HepG2 (cell line): ENCODE results near the gene PKD2L1. TPM values are rescaled to one million over a fixed set of nuclear protein-coding genes. Genes with fewer than 3 reads are reported as not detected.

Experiments
- AKAP8 ChIP-seq: sonication (generic); formaldehyde crosslinking; IDR thresholded peaks from 2 replicates; pipeline ENCODE4 v1.5.1; 2020; ENCODE audit warnings: mild to moderate bottlenecking, missing genetic modification reagents
- ARHGAP35 ChIP-seq: sonication (generic); formaldehyde crosslinking; IDR thresholded peaks from 2 replicates; pipeline ENCODE4 v1.9.0; 2022; ENCODE audit warnings: mild to moderate bottlenecking, inconsistent platforms, moderate library complexity, missing genetic modification reagents, borderline replicate concordance
- FOSL2 ChIP-seq: sonication (generic); formaldehyde crosslinking; IDR thresholded peaks from 2 replicates; pipeline ENCODE4 v1.4.0; 2020; ENCODE audit warnings: missing genetic modification reagents
- GATA4 ChIP-seq: sonication (generic); IDR thresholded peaks from 2 replicates; pipeline ENCODE4 v1.6.1; 2016; ENCODE audit warnings: antibody characterized with exemption, low read depth, borderline replicate concordance
- GATAD2A ChIP-seq: IDR thresholded peaks from 2 replicates; pipeline ENCODE4 v1.6.1; 2016
- HNF4G ChIP-seq, 2 experiments: sonication (generic) in 1 of 2; formaldehyde crosslinking in 1 of 2; IDR thresholded peaks; 2 replicates each; pipeline versions ENCODE4 v1.4.0 to v1.6.1; 2011 to 2020; ENCODE audit warnings: borderline replicate concordance in 2 of 2, low read depth in 2 of 2, mild to moderate bottlenecking in 2 of 2, low read length in 1 of 2, missing genetic modification reagents in 1 of 2, moderate library complexity in 1 of 2
- NFYC ChIP-seq: IDR thresholded peaks from 2 replicates; pipeline ENCODE4 v1.6.1; 2016; ENCODE audit warnings: missing genetic modification reagents, missing compliant biosample characterization
- POLR2A ChIP-seq, 2 experiments: IDR thresholded peaks; 2 replicates each; pipeline ENCODE4 v1.6.1; 2011; ENCODE audit warnings: low read depth in 2 of 2, low read length in 2 of 2, mild to moderate bottlenecking in 1 of 2, moderate library complexity in 1 of 2; ENCODE audit not compliant: insufficient read depth in 1 of 2
- RBFOX2 ChIP-seq: fragments of 200-400 bp; formaldehyde crosslinking; IDR thresholded peaks from 2 replicates; pipeline ENCODE4 v1.6.1; 2017; ENCODE audit warnings: low read depth, mild to moderate bottlenecking, low read length
- RCOR2 ChIP-seq: IDR thresholded peaks from 2 replicates; pipeline ENCODE4 v1.6.1; 2016; ENCODE audit warnings: missing biosample characterization, missing genetic modification reagents
- SMYD3 ChIP-seq: sonication (generic); formaldehyde crosslinking; IDR thresholded peaks from 2 replicates; pipeline ENCODE4 v1.8.1; 2023; ENCODE audit warnings: mild to moderate bottlenecking, missing genetic modification reagents
- SPEN ChIP-seq: sonication (generic); formaldehyde crosslinking; IDR thresholded peaks from 2 replicates; pipeline ENCODE4 v1.5.1; 2020; ENCODE audit warnings: low read depth, mild to moderate bottlenecking, missing genetic modification reagents
- ZMAT3 ChIP-seq: sonication (generic); formaldehyde crosslinking; conservative IDR thresholded peaks from 2 replicates; pipeline ENCODE4 v1.7.0; 2021; ENCODE audit warnings: missing genetic modification reagents
- ZMYM4 ChIP-seq: sonication (generic); formaldehyde crosslinking; IDR thresholded peaks from 2 replicates; pipeline ENCODE4 v1.8.1; 2023; ENCODE audit warnings: mild to moderate bottlenecking, missing genetic modification reagents
- ZNF256 ChIP-seq: sonication (generic); formaldehyde crosslinking; conservative IDR thresholded peaks from 2 replicates; pipeline ENCODE4 v1.4.0; 2020; ENCODE audit warnings: missing genetic modification reagents
- ZNF362 ChIP-seq: sonication (generic); formaldehyde crosslinking; IDR thresholded peaks from 2 replicates; pipeline ENCODE4 v1.4.0; 2020; ENCODE audit warnings: missing genetic modification reagents, mild to moderate bottlenecking, borderline replicate concordance
- ZNF7 ChIP-seq: IDR thresholded peaks from 2 replicates; pipeline ENCODE4 v1.6.1; 2016; ENCODE audit warnings: missing biosample characterization, missing genetic modification reagents
- polyA plus RNA-seq, 8 experiments: library from polyadenylated mRNA; depleted of rRNA in 3 of 8; stranded (reverse) in 7 of 8; unstranded in 1 of 8; fragments of >200 nt; fragmentation: Illumina TruSeq in 4 of 8; extraction: Trizol in 4 of 8; gene quantifications; 2 replicates each; pipeline versions ENCODE4 v1.2.1 to v1.2.3, GENCODE V29; 2011 to 2016; ENCODE audit warnings: low read depth in 4 of 8, missing spikeins in 1 of 8, mixed read lengths in 1 of 8; ENCODE audit not compliant: insufficient read depth in 1 of 8
- total RNA-seq, 5 experiments: library from RNA; depleted of rRNA; stranded (reverse); fragments of >200 nt; fragmentation: Illumina TruSeq; extraction: Trizol; gene quantifications; 2 replicates each; pipeline ENCODE4 v1.2.3, GENCODE V29; 2016; ENCODE audit warnings: low read depth in 1 of 5
- TF ChIP-seq, protein P1 (sequence below): sonication (generic); formaldehyde crosslinking; conservative IDR thresholded peaks from 2 replicates; pipeline ENCODE4 v1.4.0; 2020; ENCODE audit warnings: mild to moderate bottlenecking, missing genetic modification reagents, moderate library complexity
- TF ChIP-seq, protein P2 (sequence below): IDR thresholded peaks from 2 replicates; pipeline ENCODE4 v1.6.1; 2016
- TF ChIP-seq, protein P3 (sequence below): sonication (generic); formaldehyde crosslinking; IDR thresholded peaks from 2 replicates; pipeline ENCODE4 v1.4.0; 2020; ENCODE audit warnings: missing genetic modification reagents, borderline replicate concordance
- TF ChIP-seq, protein P4 (sequence below): sonication (generic); formaldehyde crosslinking; IDR thresholded peaks from 2 replicates; pipeline ENCODE4 v1.4.0; 2020; ENCODE audit warnings: missing genetic modification reagents

Gene PKD2L1
- total and polyA plus RNA-seq, 2 of the 13 experiments (the other 11 are each of a cell fraction or from before 2014, with no cell fraction given), result 0.07 to 0.15 TPM

DNA sequence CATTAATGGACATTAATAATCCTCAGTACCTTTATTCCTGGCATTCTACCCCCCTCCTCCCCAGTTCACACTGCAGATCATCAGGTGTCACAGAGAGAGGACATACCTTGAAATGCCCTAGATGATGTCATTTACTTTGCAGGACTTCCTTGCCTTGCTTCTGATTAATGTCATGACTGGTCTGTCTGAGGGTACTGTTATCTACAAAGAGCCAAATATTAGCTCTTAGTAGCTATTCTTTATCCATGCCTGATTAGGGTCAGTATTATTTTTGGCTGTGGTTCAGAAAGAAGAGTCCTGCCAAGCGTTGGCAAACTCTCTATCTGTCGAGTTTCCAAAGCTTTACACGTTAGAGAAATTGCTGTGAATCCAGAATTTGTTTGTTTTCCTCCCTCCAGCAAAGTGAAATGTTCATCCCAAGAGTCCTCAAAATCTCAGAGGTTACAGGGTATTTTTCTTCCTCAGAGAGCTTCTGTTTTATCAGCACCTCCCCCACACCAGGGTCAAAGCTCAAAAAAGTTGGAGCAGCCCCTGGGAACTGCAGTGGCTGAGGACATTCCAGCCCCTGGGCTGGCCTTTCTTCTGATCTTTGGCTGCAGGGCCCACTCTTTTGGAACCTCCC lies 29.6 kb upstream of the PKD2L1 start (continued):
- TF ChIP-seq, protein P1, sequence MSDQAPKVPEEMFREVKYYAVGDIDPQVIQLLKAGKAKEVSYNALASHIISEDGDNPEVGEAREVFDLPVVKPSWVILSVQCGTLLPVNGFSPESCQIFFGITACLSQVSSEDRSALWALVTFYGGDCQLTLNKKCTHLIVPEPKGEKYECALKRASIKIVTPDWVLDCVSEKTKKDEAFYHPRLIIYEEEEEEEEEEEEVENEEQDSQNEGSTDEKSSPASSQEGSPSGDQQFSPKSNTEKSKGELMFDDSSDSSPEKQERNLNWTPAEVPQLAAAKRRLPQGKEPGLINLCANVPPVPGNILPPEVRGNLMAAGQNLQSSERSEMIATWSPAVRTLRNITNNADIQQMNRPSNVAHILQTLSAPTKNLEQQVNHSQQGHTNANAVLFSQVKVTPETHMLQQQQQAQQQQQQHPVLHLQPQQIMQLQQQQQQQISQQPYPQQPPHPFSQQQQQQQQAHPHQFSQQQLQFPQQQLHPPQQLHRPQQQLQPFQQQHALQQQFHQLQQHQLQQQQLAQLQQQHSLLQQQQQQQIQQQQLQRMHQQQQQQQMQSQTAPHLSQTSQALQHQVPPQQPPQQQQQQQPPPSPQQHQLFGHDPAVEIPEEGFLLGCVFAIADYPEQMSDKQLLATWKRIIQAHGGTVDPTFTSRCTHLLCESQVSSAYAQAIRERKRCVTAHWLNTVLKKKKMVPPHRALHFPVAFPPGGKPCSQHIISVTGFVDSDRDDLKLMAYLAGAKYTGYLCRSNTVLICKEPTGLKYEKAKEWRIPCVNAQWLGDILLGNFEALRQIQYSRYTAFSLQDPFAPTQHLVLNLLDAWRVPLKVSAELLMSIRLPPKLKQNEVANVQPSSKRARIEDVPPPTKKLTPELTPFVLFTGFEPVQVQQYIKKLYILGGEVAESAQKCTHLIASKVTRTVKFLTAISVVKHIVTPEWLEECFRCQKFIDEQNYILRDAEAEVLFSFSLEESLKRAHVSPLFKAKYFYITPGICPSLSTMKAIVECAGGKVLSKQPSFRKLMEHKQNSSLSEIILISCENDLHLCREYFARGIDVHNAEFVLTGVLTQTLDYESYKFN (CRISPR knock-in tag), result peak; percentile 90
- TF ChIP-seq RCOR2 (CRISPR knock-in tag) (peak; percentile 31; the same call in 1 of the 2 replicates), FOSL2 (CRISPR knock-in tag) (peak; percentile 33; the same call in 1 of the 2 replicates), ZMYM4 (CRISPR knock-in tag) (peak; percentile 30; the same call in 1 of the 2 replicates), GATA4 (0 out of 2 replicates have a peak, but pooled peaks have one; percentile 13), ZMAT3 (CRISPR knock-in tag) (peak; percentile 56; the same call in 1 of the 2 replicates), ZNF256 (CRISPR knock-in tag) (no peak), AKAP8 (CRISPR knock-in tag) (0 out of 2 replicates have a peak, but pooled peaks have one; percentile 22), ZNF7 (peak; percentile 40; the same call in 1 of the 2 replicates), POLR2A (IDR thresholded peaks at IDR 0.05; ENCODE audit: insufficient read depth in 1 of 2, low read depth in 2 of 2, low read length in 2 of 2) (peak in 1 of 2 experiments; percentile 1; a peak in 1 of 4 replicates), NFYC (CRISPR knock-in tag) (no peak), HNF4G (IDR thresholded peaks at IDR 0.05; ENCODE audit: borderline replicate concordance, low read depth, low read length) (peak; percentile 89), HNF4G (CRISPR knock-in tag; IDR thresholded peaks at IDR 0.05; ENCODE audit: borderline replicate concordance, low read depth) (no peak), ARHGAP35 (CRISPR knock-in tag) (no peak), RBFOX2 (no peak; the same call in 1 of the 2 replicates), ZNF362 (CRISPR knock-in tag) (peak; percentile 13; the same call in 1 of the 2 replicates), SPEN (CRISPR knock-in tag) (peak; percentile 60; the same call in 1 of the 2 replicates), GATAD2A (CRISPR knock-in tag) (peak; percentile 72), SMYD3 (no peak)
- TF ChIP-seq, protein P2, sequence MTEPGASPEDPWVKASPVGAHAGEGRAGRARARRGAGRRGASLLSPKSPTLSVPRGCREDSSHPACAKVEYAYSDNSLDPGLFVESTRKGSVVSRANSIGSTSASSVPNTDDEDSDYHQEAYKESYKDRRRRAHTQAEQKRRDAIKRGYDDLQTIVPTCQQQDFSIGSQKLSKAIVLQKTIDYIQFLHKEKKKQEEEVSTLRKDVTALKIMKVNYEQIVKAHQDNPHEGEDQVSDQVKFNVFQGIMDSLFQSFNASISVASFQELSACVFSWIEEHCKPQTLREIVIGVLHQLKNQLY, result 0 out of 2 replicates have a peak, but pooled peaks have one; percentile 39
- TF ChIP-seq, protein P3, sequence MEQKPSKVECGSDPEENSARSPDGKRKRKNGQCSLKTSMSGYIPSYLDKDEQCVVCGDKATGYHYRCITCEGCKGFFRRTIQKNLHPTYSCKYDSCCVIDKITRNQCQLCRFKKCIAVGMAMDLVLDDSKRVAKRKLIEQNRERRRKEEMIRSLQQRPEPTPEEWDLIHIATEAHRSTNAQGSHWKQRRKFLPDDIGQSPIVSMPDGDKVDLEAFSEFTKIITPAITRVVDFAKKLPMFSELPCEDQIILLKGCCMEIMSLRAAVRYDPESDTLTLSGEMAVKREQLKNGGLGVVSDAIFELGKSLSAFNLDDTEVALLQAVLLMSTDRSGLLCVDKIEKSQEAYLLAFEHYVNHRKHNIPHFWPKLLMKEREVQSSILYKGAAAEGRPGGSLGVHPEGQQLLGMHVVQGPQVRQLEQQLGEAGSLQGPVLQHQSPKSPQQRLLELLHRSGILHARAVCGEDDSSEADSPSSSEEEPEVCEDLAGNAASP (CRISPR knock-in tag), result 0 out of 2 replicates have a peak, but pooled peaks have one; percentile 54
- TF ChIP-seq, protein P4, sequence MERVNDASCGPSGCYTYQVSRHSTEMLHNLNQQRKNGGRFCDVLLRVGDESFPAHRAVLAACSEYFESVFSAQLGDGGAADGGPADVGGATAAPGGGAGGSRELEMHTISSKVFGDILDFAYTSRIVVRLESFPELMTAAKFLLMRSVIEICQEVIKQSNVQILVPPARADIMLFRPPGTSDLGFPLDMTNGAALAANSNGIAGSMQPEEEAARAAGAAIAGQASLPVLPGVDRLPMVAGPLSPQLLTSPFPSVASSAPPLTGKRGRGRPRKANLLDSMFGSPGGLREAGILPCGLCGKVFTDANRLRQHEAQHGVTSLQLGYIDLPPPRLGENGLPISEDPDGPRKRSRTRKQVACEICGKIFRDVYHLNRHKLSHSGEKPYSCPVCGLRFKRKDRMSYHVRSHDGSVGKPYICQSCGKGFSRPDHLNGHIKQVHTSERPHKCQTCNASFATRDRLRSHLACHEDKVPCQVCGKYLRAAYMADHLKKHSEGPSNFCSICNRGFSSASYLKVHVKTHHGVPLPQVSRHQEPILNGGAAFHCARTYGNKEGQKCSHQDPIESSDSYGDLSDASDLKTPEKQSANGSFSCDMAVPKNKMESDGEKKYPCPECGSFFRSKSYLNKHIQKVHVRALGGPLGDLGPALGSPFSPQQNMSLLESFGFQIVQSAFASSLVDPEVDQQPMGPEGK (CRISPR knock-in tag), result peak; percentile 49
